Esophagus (tissue), 2 donors: ENCODE results near the gene EEFSEC. TPM values are rescaled to one million over a fixed set of nuclear protein-coding genes. Genes with fewer than 3 reads are reported as not detected.

Experiments used
- H3K27ac ChIP-seq, 2 donors: one replicate each; pipeline ENCODE4 v1.5.1; 2013; ENCODE audit warnings: low read depth in 2 of 2, mild to moderate bottlenecking in 2 of 2, inconsistent platforms in 1 of 2, low read length in 1 of 2, moderate library complexity in 1 of 2
- H3K27me3 ChIP-seq, 2 donors: one replicate each; pipeline ENCODE4 v1.6.1; 2013; ENCODE audit warnings: low read length in 2 of 2, control low read depth in 1 of 2, mild to moderate bottlenecking in 1 of 2; ENCODE audit not compliant: insufficient read depth in 2 of 2, control insufficient read depth in 1 of 2
- H3K36me3 ChIP-seq, 2 donors: one replicate each; pipeline ENCODE4 v1.6.1; 2013; ENCODE audit warnings: low read length in 1 of 2; ENCODE audit not compliant: control insufficient read depth in 2 of 2, insufficient read depth in 2 of 2
- H3K4me1 ChIP-seq, 2 donors: one replicate each; pipeline ENCODE4 v1.6.1; 2013; ENCODE audit warnings: low read length in 1 of 2; ENCODE audit not compliant: control insufficient read depth in 2 of 2, insufficient read depth in 2 of 2
- H3K4me3 ChIP-seq, 2 donors: one replicate each; pipeline ENCODE4 v1.5.1; 2013; ENCODE audit warnings: low read length in 2 of 2, mild to moderate bottlenecking in 2 of 2, low read depth in 1 of 2, moderate library complexity in 1 of 2
- H3K9me3 ChIP-seq, 2 donors: one replicate each; pipeline ENCODE4 v1.6.1; 2013; ENCODE audit warnings: mild to moderate bottlenecking in 2 of 2, low read depth in 1 of 2, low read length in 1 of 2, moderate library complexity in 1 of 2; ENCODE audit not compliant: control insufficient read depth in 2 of 2, insufficient read depth in 1 of 2
- WGBS, 2 donors: extraction: QIAGEN DNeasy Blood & Tissue Kit; methylation state at CpG; one replicate each; pipeline ENCODE4 v1.1.7; 2013; 5-methylcytosine and 5-hydroxymethylcytosine counted together
- polyA plus RNA-seq, 2 donors: library from polyadenylated mRNA; stranded (reverse); fragments of 200-250 nt; gene quantifications; one replicate each; pipeline ENCODE4 v1.2.3, GENCODE V29; 2013
- donor health status: healthy with polysubstance abuse.
- donor health status: Bipolar disorder and iron deficiency.

EEFSEC gene
- polyA plus RNA-seq, 2 donors, result 6.1 to 10.0 TPM

GRCh38 chr3:128280481-128281052 is 127.3 kb downstream of the EEFSEC start:
- 83% methylated on average over 8 of the region's 8 CpGs for WGBS, 2 donors
- no peak overlapping the region for H3K27ac ChIP-seq
- H3K9me3 ChIP-seq, result no peaks in the 10 kb centered on the region
- peaks cover 5 to 6% of the 10 kb centered on the region in 2 donors for H3K4me1 ChIP-seq
- peaks cover 0 to 11% of the 10 kb centered on the region in 2 donors for H3K36me3 ChIP-seq
- no peaks in the 10 kb centered on the region for H3K27me3 ChIP-seq
- H3K4me3 ChIP-seq, result no peak overlapping the region

DNA sequence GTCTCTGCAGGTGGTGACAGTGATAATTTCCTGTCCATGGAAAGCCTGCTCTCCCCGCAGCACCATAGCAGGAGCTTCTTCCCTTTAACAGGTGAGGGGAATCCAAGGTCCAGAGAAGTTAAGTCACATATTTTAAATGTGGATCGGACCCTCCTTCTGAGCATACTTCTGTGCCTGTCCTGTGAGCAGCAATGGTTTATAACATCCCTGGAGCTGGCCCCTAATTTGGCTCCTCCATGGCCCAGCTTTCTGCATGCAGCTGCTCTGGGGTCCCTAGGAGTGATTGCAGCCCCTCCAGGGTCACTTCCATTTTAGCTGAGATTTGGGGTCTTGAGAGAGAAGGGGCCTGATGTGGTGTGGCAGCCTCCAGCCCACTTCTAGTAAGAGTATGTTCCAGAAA is 127.8 kb downstream of the EEFSEC start:
- no peaks in the 10 kb centered on the region for H3K27me3 ChIP-seq
- H3K9me3 ChIP-seq, result no peaks in the 10 kb centered on the region
- H3K36me3 ChIP-seq, result peaks cover 0 to 11% of the 10 kb centered on the region in 2 donors
- peaks cover 5 to 6% of the 10 kb centered on the region in 2 donors for H3K4me1 ChIP-seq
- 49 to 81% methylated on average over 2 of the region's 2 CpGs for WGBS, 2 donors
- no peak overlapping the region for H3K4me3 ChIP-seq
- H3K27ac ChIP-seq, result no peak overlapping the region

GRCh38 chr3:128281461-128282367 is 128.4 kb downstream of the EEFSEC start:
- Histone ChIP-seq H3K4me1 (peaks cover 5 to 6% of the 10 kb centered on the region in 2 donors), H3K36me3 (peaks cover 0 to 13% of the 10 kb centered on the region in 2 donors), H3K27ac (no peak overlapping the region), H3K27me3 (no peaks in the 10 kb centered on the region), H3K9me3 (no peaks in the 10 kb centered on the region), H3K4me3 (no peak overlapping the region)
- 75 to 76% methylated on average over 11 of the region's 11 CpGs for WGBS, 2 donors

DNA sequence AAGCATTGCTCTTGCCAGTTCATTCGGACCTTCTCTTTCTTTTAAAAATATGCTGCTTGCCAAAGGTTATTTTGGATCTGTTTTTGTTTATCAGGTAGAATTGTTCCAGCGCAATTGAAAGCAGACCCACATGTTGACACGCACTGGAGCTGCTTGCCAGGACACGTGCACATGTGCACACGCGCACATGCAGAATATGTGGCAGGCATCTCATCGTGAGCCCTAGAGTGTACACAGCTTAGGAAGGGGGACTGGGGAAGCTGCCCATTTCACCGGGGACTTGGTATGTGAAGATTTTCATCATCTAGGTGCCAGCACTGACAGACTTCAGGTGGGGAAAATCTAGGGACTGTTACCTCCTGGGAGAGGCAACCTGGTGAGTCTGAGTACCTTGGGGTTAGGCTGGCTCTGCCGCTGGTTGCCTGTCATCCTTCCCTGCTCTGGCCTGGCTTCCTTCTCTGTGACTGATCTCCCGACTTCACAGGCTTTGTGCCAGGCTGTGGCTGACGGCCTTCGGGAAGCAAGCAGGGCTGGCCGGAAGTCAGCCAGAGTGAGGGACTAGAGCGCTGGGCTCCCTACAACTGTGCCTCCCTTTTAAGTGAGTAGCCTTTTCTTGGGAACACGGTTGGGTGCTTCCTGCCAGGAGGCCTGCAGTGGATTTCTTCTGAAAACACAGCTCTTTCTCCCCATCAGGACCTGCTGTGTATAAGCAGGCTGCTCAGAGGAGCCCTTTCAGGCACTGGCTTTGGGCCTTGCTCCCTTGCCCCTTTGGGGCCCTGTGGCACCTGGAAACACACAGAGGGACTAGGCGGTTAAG is 129.3 kb downstream of the EEFSEC start:
- H3K9me3 ChIP-seq, result no peaks in the 10 kb centered on the region
- H3K4me3 ChIP-seq, result no peak overlapping the region
- H3K36me3 ChIP-seq, result peaks cover 0 to 15% of the 10 kb centered on the region in 2 donors
- no peaks in the 10 kb centered on the region for H3K27me3 ChIP-seq
- 61 to 67% methylated on average over 16 of the region's 16 CpGs for WGBS, 2 donors
- H3K4me1 ChIP-seq, result peaks cover 5 to 6% of the 10 kb centered on the region in 2 donors
- H3K27ac ChIP-seq, result no peak overlapping the region

GRCh38 chr3:128283421-128283820 is 130.1 kb downstream of the EEFSEC start:
- H3K27ac ChIP-seq, result no peak overlapping the region
- peaks cover 5 to 6% of the 10 kb centered on the region in 2 donors for H3K4me1 ChIP-seq
- no peak overlapping the region for H3K4me3 ChIP-seq
- H3K9me3 ChIP-seq, result no peaks in the 10 kb centered on the region
- WGBS, 2 donors, result 94% methylated on average over 3 of the region's 3 CpGs
- peaks cover 0 to 15% of the 10 kb centered on the region in 2 donors for H3K36me3 ChIP-seq
- H3K27me3 ChIP-seq, result no peaks in the 10 kb centered on the region

GRCh38 chr3:128285042-128285966 is 132.0 kb downstream of the EEFSEC start:
- Histone ChIP-seq H3K4me1 (peaks cover 2 to 5% of the 10 kb centered on the region in 2 donors), H3K4me3 (no peak overlapping the region), H3K36me3 (peaks cover 0 to 14% of the 10 kb centered on the region in 2 donors), H3K9me3 (no peaks in the 10 kb centered on the region), H3K27ac (no peak overlapping the region), H3K27me3 (no peaks in the 10 kb centered on the region)
- 95 to 98% methylated on average over 13 of the region's 13 CpGs for WGBS, 2 donors

DNA sequence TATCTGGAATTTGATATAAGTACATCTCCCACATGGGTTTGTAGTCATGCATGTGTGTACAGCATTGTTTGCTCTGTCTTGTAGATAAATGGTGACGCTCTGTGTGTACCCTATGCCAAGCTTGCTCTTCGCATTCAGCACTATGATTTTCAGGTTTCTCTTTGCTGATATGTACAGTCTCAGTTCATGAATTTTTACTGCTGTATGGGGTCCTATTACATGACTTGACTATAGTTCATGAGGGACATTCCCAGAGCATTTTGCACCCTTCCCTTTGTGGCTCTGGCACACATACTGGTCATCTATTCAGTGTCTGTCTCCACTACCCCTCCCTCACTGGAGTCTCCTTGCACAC is 132.7 kb downstream of the EEFSEC start:
- 84 to 96% methylated on average over 2 of the region's 2 CpGs for WGBS, 2 donors
- Histone ChIP-seq H3K9me3 (no peaks in the 10 kb centered on the region), H3K27me3 (no peaks in the 10 kb centered on the region), H3K36me3 (peaks cover 0 to 14% of the 10 kb centered on the region in 2 donors), H3K27ac (no peak overlapping the region), H3K4me1 (peaks cover 0 to 2% of the 10 kb centered on the region in 2 donors), H3K4me3 (no peak overlapping the region)

DNA sequence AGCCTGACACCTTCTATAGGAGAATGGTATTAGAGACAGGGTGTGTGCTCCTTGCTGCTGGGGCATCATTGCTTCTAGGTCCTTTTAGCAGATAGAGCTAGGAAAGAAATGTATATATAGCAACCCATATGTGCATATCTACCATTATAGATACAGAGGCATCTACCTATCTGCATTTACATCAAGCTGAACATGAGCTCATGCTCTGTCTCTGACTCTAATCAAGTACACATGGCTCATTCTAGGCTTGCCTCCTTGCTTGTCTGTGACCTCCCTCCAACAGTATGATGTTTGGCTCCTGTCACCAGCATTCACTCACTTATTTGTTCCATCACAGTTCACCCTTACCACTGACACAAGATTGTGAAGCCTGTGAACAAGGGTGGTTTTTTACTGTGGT is 133.4 kb downstream of the EEFSEC start:
- H3K36me3 ChIP-seq, result peaks cover 0 to 14% of the 10 kb centered on the region in 2 donors
- H3K27me3 ChIP-seq, result no peaks in the 10 kb centered on the region
- peaks cover 0 to 2% of the 10 kb centered on the region in 2 donors for H3K4me1 ChIP-seq
- no peaks in the 10 kb centered on the region for H3K9me3 ChIP-seq
- H3K27ac ChIP-seq, result no peak overlapping the region
- no peak overlapping the region for H3K4me3 ChIP-seq

DNA sequence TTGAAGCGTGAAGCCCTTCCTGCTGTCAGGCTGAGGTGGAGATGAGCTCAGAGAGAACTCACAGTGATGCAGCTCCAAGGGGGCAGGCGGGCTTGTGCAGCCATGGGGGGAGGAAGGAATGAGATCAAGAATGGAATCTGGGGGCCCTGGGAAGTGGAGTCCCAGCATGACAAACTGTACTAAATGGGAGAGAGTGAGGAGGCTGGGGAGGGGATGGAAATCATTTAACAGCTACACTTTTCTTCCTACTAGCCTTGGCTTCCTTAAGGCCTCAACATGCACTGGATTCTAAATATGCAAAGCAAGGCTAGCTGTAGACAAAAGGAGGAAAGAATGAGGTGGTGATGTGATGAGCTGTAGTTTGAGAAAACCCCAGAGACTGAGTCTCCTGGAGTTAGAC is 133.9 kb downstream of the EEFSEC start:
- Histone ChIP-seq H3K4me3 (no peak overlapping the region), H3K36me3 (peaks cover 0 to 14% of the 10 kb centered on the region in 2 donors), H3K27ac (no peak overlapping the region), H3K9me3 (no peaks in the 10 kb centered on the region), H3K4me1 (peaks cover 0 to 2% of the 10 kb centered on the region in 2 donors), H3K27me3 (no peaks in the 10 kb centered on the region)
- 94 to 98% methylated on average over 2 of the region's 2 CpGs for WGBS, 2 donors
